Effector memory CD4-positive, alpha-beta T cell (primary cell): ENCODE data around the gene NRP1.

Source experiments
- DNase-seq, 3 donors: peaks; one replicate each; pipeline ENCODE4 v3.0.0-alpha.2; 2020
- H3K27ac ChIP-seq: 2 replicates; pipeline ENCODE4 v1.7.0; 2013; ENCODE audit warnings: mild to moderate bottlenecking, low read length, moderate library complexity; ENCODE audit not compliant: insufficient read depth, poor library complexity, severe bottlenecking
- H3K27me3 ChIP-seq: replicated peaks from 2 replicates; pipeline ENCODE4 v1.7.0; 2013; ENCODE audit warnings: mild to moderate bottlenecking, low read length; ENCODE audit not compliant: insufficient read depth, control insufficient read depth, poor library complexity, severe bottlenecking
- H3K36me3 ChIP-seq: 2 replicates; pipeline ENCODE4 v1.7.0; 2013; ENCODE audit warnings: mild to moderate bottlenecking, low read length, moderate library complexity; ENCODE audit not compliant: control insufficient read depth, insufficient read depth
- H3K4me1 ChIP-seq: 2 replicates; pipeline ENCODE4 v1.7.0; 2013; ENCODE audit warnings: low read length, mild to moderate bottlenecking; ENCODE audit not compliant: control insufficient read depth, insufficient read depth, poor library complexity, severe bottlenecking
- H3K4me3 ChIP-seq: 2 replicates; pipeline ENCODE4 v1.7.0; 2013; ENCODE audit warnings: low read length, low read depth, mild to moderate bottlenecking; ENCODE audit not compliant: insufficient read depth, poor library complexity, severe bottlenecking
- H3K9me3 ChIP-seq: 2 replicates; pipeline ENCODE4 v1.7.0; 2013; ENCODE audit warnings: mild to moderate bottlenecking, low read length, moderate library complexity; ENCODE audit not compliant: control insufficient read depth

Gene NRP1

DNA sequence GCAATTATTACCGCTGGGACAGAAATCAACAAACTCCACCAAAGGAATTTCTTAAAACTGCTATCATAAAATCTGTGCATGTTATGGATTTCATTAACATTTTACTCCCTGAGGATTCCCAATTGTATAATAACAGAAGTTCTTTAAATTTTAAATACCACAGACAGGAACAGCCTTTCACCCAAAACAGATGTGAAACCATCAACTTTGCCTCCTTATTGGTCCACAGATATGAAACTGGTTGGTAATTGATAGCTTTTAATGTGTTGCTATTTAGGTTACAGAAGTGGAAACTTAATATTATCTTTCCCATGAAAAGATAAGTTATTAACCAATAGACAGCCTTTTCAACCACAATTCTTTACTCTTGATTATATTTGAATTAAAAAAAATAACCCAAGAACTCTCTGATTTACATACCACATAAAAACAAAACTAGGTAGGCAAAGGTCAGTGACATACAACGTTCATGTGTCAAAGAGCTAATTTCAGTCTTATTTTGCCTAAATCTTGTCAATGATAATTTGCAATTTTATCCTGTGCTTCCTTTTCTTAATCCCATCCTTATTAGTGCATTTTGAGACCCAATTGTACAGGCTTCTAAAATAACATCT lies 90.0 kb downstream of the NRP1 start:
- no peak for DNase-seq
- Histone ChIP-seq H3K36me3 (no peaks in the 10 kb centered on the region), H3K9me3 (no peaks in the 10 kb centered on the region), H3K27me3 (no peaks in the 10 kb centered on the region), H3K4me1 (peaks cover 14% of the 10 kb centered on the region), H3K27ac (no peak overlapping the region), H3K4me3 (no peak overlapping the region)

GRCh38 chr10:33243703-33244102 lies 90.8 kb downstream of the NRP1 start:
- Histone ChIP-seq H3K27me3 (no peaks in the 10 kb centered on the region), H3K36me3 (no peaks in the 10 kb centered on the region), H3K27ac (no peak overlapping the region)

GRCh38 chr10:33242931-33243330 lies 91.5 kb downstream of the NRP1 start:
- DNase-seq = no peak
- Histone ChIP-seq H3K27ac (no peak overlapping the region), H3K9me3 (no peaks in the 10 kb centered on the region), H3K27me3 (no peaks in the 10 kb centered on the region), H3K4me1 (peaks cover under 1% of the 10 kb centered on the region), H3K4me3 (no peak overlapping the region), H3K36me3 (no peaks in the 10 kb centered on the region)

More at GRCh38 chr10:33243703-33244102, 90.8 kb downstream of the NRP1 start:
- H3K9me3 ChIP-seq = no peaks in the 10 kb centered on the region
- H3K4me3 ChIP-seq = no peak overlapping the region
- H3K4me1 ChIP-seq = peaks cover 7% of the 10 kb centered on the region
- DNase-seq = no peak

GRCh38 chr10:33241351-33241750 lies 93.1 kb downstream of the NRP1 start:
- Histone ChIP-seq H3K4me3 (no peak overlapping the region), H3K4me1 (no peaks in the 10 kb centered on the region), H3K27ac (no peak overlapping the region), H3K27me3 (no peaks in the 10 kb centered on the region), H3K9me3 (no peaks in the 10 kb centered on the region), H3K36me3 (no peaks in the 10 kb centered on the region)
- DNase-seq = no peak

DNA sequence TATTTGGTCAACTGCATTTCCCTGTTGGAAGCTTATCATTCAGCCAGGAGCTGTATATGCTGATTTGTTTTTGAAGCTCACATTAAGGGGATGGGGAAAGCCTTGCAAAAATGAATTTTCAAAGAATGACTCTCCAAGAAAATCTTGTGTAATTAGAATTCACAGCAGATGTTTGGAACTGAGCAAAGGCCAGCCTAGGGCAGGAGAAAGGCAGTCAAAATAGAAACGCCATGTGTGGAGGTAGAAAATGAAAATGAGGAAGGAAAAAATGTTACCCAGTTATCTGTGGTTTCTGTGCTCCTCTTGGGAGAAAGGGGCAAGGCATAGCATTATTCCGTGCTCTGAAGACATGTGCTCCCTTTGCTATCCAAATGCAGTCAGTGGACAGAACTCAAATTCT lies 93.5 kb downstream of the NRP1 start:
- no peaks in the 10 kb centered on the region for H3K4me1 ChIP-seq
- no peaks in the 10 kb centered on the region for H3K27me3 ChIP-seq
- H3K36me3 ChIP-seq = no peaks in the 10 kb centered on the region
- no peak for DNase-seq
- H3K27ac ChIP-seq = no peak overlapping the region
- H3K9me3 ChIP-seq = no peaks in the 10 kb centered on the region
- no peak overlapping the region for H3K4me3 ChIP-seq

DNA sequence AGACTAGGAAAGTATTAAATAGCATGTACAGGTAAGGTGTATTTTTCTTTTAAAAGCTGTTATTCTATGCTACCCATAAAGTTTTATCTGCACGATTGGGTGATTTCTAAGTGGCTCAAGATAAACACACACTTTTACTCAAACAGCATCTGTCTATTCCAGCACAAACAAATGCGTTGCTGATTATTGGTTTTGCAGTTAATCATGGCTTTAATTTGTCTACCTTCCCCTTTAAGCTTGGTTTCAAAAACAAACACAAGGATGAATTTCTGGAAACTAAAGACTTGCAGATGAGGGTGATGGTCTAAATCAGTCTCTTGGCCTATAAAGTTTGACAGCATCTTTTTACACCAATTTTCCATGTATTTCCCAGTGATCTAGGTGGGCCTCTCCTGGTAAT lies 94.2 kb downstream of the NRP1 start:
- H3K4me3 ChIP-seq = no peak overlapping the region
- no peaks in the 10 kb centered on the region for H3K36me3 ChIP-seq
- no peaks in the 10 kb centered on the region for H3K9me3 ChIP-seq
- no peak overlapping the region for H3K27ac ChIP-seq
- no peak for DNase-seq
- no peaks in the 10 kb centered on the region for H3K4me1 ChIP-seq
- H3K27me3 ChIP-seq = no peaks in the 10 kb centered on the region

- Histone ChIP-seq H3K27ac (no peak overlapping the region), H3K4me1 (no peaks in the 10 kb centered on the region), H3K9me3 (no peaks in the 10 kb centered on the region), H3K36me3 (no peaks in the 10 kb centered on the region), H3K27me3 (no peaks in the 10 kb centered on the region), H3K4me3 (no peak overlapping the region)
- no peak for DNase-seq
Measured at GRCh38 chr10:33239257-33239656, 95.2 kb downstream of the NRP1 start.

- H3K27ac ChIP-seq = no peak overlapping the region
- H3K36me3 ChIP-seq = no peaks in the 10 kb centered on the region
- no peaks in the 10 kb centered on the region for H3K9me3 ChIP-seq
- H3K4me3 ChIP-seq = no peak overlapping the region
- H3K4me1 ChIP-seq = no peaks in the 10 kb centered on the region
- H3K27me3 ChIP-seq = no peaks in the 10 kb centered on the region
- no peak for DNase-seq
Measured at GRCh38 chr10:33238643-33239042, 95.8 kb downstream of the NRP1 start.

DNA sequence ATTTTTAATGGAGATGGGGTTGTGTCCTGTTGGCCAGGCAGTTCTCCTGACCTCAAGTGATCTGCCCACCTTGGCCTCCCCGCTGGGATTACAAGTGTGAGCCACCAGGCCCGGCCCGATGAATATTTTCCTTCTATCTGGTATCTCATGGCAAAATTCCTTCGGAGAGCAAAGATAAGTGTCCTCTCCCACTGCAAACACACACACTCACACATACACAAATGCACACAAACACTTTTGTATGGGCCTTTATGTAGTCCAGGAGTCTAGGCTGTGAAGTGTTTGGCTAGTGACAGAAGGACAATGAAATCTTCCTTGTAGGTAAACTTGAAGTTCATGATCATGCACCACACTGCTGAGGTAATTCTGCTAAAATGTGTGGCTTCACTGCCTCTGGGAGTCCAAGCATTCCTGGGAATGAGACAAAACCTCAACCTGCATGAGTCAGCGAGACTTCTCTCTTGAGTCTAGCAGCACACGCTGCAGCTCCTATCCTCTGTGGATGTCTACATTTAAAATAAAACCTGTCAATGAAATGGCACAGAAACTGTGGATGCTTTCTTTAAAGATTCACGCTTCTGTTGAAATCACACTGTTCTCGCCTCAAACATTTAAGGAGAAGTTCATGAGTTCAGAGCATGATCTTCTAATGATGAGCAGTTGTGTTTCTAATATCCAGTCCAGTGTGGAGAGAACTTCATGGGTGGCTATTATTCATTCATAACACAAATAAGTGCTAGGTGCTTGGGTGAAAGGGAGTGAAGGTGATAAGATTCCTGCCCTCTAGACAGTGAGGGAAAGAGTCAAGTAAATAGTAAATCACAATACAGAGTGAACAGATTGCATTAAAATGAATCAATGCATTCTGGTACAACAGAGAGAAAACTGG lies 96.5 kb downstream of the NRP1 start:
- Histone ChIP-seq H3K9me3 (no peaks in the 10 kb centered on the region), H3K27ac (no peak overlapping the region), H3K27me3 (no peaks in the 10 kb centered on the region), H3K4me1 (no peaks in the 10 kb centered on the region), H3K4me3 (no peak overlapping the region), H3K36me3 (no peaks in the 10 kb centered on the region)
- DNase-seq = no peak

DNA sequence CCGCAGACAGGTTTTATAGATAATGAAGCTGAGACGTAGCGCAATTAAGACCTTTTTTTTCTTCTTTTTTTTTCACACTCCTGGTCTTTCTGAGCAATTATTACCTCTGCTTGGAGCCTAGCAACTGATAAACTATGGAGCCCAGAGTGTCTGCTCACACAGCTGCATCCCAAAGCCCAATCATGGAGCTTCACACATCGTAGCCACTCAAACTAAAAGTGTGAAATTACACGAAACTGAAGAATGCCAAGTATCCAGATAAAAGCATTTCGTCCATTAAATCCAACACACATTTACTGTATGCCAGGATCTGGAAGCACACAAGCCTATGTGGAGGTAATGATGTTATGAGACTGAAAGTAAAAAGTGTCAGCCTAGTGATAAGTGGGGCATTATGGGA lies 97.6 kb downstream of the NRP1 start:
- H3K9me3 ChIP-seq = no peaks in the 10 kb centered on the region
- no peaks in the 10 kb centered on the region for H3K36me3 ChIP-seq
- DNase-seq = no peak
- H3K4me1 ChIP-seq = no peaks in the 10 kb centered on the region
- no peak overlapping the region for H3K4me3 ChIP-seq
- H3K27me3 ChIP-seq = no peaks in the 10 kb centered on the region
- H3K27ac ChIP-seq = no peak overlapping the region
